H1 (cell line): ENCODE measurements around the gene EFCAB6. TPM values are rescaled to one million over a fixed set of nuclear protein-coding genes. Genes with fewer than 3 reads are reported as not detected.

Source experiments
- BCL11A ChIP-seq, 2 experiments: IDR thresholded peaks; one replicate each; pipeline ENCODE4 v1.6.1; 2011; ENCODE audit warnings: low read depth in 2 of 2, low read length in 2 of 2, mild to moderate bottlenecking in 2 of 2
- FOSL1 ChIP-seq: IDR thresholded peaks from 2 replicates; pipeline ENCODE4 v1.6.1; 2011; ENCODE audit warnings: mild to moderate bottlenecking, low read depth, low read length, moderate library complexity; ENCODE audit not compliant: insufficient read depth
- POLR2AphosphoS5 ChIP-seq: IDR thresholded peaks from 2 replicates; pipeline ENCODE4 v1.6.1; 2011; ENCODE audit warnings: low read depth, low read length
- YY1 ChIP-seq: IDR thresholded peaks from 2 replicates; pipeline ENCODE4 v1.6.1; 2011; ENCODE audit warnings: low read depth, mild to moderate bottlenecking, low read length
- polyA plus RNA-seq, 7 experiments: library from polyadenylated mRNA; depleted of rRNA in 3 of 7; stranded (reverse) in 5 of 7; unstranded in 2 of 7; fragments of >200 nt in 5 of 7; fragments of 200-250 nt in 2 of 7; gene quantifications; 1 replicate in 5 of 7; 2 replicates in 1 of 7; 4 replicates in 1 of 7; pipeline versions ENCODE4 v1.2.1 to v1.2.3, GENCODE V29; 2011 to 2013; ENCODE audit warnings: missing spikeins in 2 of 7, mixed read lengths in 2 of 7
- total RNA-seq: library from RNA; stranded (reverse); fragmentation: NEBNext Ultra II Directional; extraction: Animal tissue kit (Norgen Biotek cat#: 25700); gene quantifications from 2 replicates; pipeline ENCODE4 v1.2.1, GENCODE V29; 2021

EFCAB6 gene
- total and polyA plus RNA-seq, 2 of the 8 experiments (the other 6 are each of a cell fraction or from before 2014, with no cell fraction given): 0.32 to 1.7 TPM

- TF ChIP-seq POLR2AphosphoS5 (no peak), FOSL1 (no peak), YY1 (no peak), BCL11A (IDR thresholded peaks at IDR 0.05; ENCODE audit: low read depth in 2 of 2, low read length in 2 of 2) (no peak)
Observed at GRCh38 chr22:43840431-43840830, 28.3 kb upstream of the EFCAB6 start (continued).
